CD4-positive, alpha-beta T cell (primary cell): ENCODE data around the gene PI4KA. TPM values are rescaled to one million over a fixed set of nuclear protein-coding genes. Genes with fewer than 3 reads are reported as not detected.

Experiments used
- ATAC-seq: fragments of 200-7000 bp; cut with Tn5 transposase; one replicate; pipeline ENCODE4 v1.10.0; 2022; ENCODE audit warnings: mild to moderate bottlenecking; ENCODE audit not compliant: poor library complexity
- CTCF ChIA-PET: fragments of 350-600 bp; sonication (Branson Sonifier 250); formaldehyde crosslinking; loops from one replicate; lab custom pipeline; 2021; ENCODE audit warnings: antibody characterized with exemption, inconsistent platforms; lab: Charles Lee
- POLR2A ChIA-PET: fragments of 350-600 bp; sonication (Branson Sonifier 250); formaldehyde crosslinking; loops from one replicate; lab custom pipeline; 2021; ENCODE audit warnings: antibody characterized with exemption, inconsistent platforms; lab: Charles Lee
- DNase-seq, 14 experiments: peaks; one replicate each; pipeline ENCODE4 v3.0.0-alpha.2; 2013 to 2020; ENCODE audit warnings: mixed read lengths in 2 of 14
- H3K27ac ChIP-seq, 2 donors: one replicate each; pipeline versions ENCODE4 v1.5.1 to v1.7.0; 2013; ENCODE audit warnings: low read length in 2 of 2, low read depth in 1 of 2, mild to moderate bottlenecking in 1 of 2
- H3K27me3 ChIP-seq, 2 experiments: 1 replicate in 1 of 2; 2 replicates in 1 of 2; pipeline versions ENCODE4 v1.6.1 to v1.7.0; 2013; ENCODE audit warnings: low read length in 2 of 2, control low read depth in 1 of 2, mild to moderate bottlenecking in 1 of 2, moderate library complexity in 1 of 2; ENCODE audit not compliant: insufficient read depth in 2 of 2, control insufficient read depth in 1 of 2
- H3K36me3 ChIP-seq: one replicate; pipeline ENCODE4 v1.6.1; 2013; ENCODE audit warnings: low read length, control low read depth; ENCODE audit not compliant: insufficient read depth
- H3K4me1 ChIP-seq: one replicate; pipeline ENCODE4 v1.6.1; 2013; ENCODE audit warnings: low read length, control low read depth; ENCODE audit not compliant: insufficient read depth
- H3K4me3 ChIP-seq: one replicate; pipeline ENCODE4 v1.5.1; 2013; ENCODE audit warnings: mild to moderate bottlenecking, low read length, moderate library complexity
- H3K9me3 ChIP-seq, 2 experiments: 1 replicate in 1 of 2; 2 replicates in 1 of 2; pipeline versions ENCODE4 v1.6.1 to v1.7.0; 2013; ENCODE audit warnings: low read length in 2 of 2, mild to moderate bottlenecking in 2 of 2, control low read depth in 1 of 2, moderate library complexity in 1 of 2; ENCODE audit not compliant: control insufficient read depth in 1 of 2, insufficient read depth in 1 of 2
- H3K27ac Mint-ChIP-seq: one replicate; pipeline ENCODE4 v1.8.0; 2020; ENCODE audit warnings: mixed read lengths
- H3K27me3 Mint-ChIP-seq: one replicate; pipeline ENCODE4 v1.8.0; 2021; ENCODE audit warnings: mixed read lengths
- H3K36me3 Mint-ChIP-seq: one replicate; pipeline ENCODE4 v1.8.0; 2021; ENCODE audit warnings: low read depth, mixed read lengths
- H3K4me1 Mint-ChIP-seq: one replicate; pipeline ENCODE4 v1.8.0; 2021; ENCODE audit warnings: low read depth, mixed read lengths
- H3K4me3 Mint-ChIP-seq: one replicate; pipeline ENCODE4 v1.8.0; 2020; ENCODE audit warnings: mild to moderate bottlenecking, mixed read lengths
- H3K9me3 Mint-ChIP-seq: one replicate; pipeline ENCODE4 v1.8.0; 2020; ENCODE audit warnings: mixed read lengths
- intact Hi-C, 2 experiments: fragments of 100-400 bp; cut with DNase I in 1 of 2; cut with micrococcal nuclease in 1 of 2; formaldehyde crosslinking; loops; one replicate each; pipeline versions ENCODE4 v1.15.1 to v1.9.0; 2023 to 2025; cut with DNase I, micrococcal nuclease
- total RNA-seq, 174 experiments: library from RNA in 2 of 174; stranded (reverse) in 2 of 174; gene quantifications; one replicate each; pipeline ENCODE4 v1.2.3 and lab custom pipeline; 2021 to 2026
- TF ChIP-seq, protein P1 (sequence below): fragments of 200-600 bp; IDR thresholded peaks from one replicate; pipeline ENCODE4 v1.8.0; 2022; ENCODE audit warnings: antibody characterized with exemption, mild to moderate bottlenecking

Gene PI4KA
- total RNA-seq, 2 experiments from 2014 or later, result 137 to 146 TPM

- Mint-ChIP-seq H3K27ac (no peak overlapping the region), H3K4me3 (no peak overlapping the region), H3K36me3 (peaks cover 81% of the 10 kb centered on the region), H3K4me1 (no peaks in the 10 kb centered on the region), H3K27me3 (no peaks in the 10 kb centered on the region), H3K9me3 (no peaks in the 10 kb centered on the region)
- ATAC-seq (no peak), DNase-seq (peak in 2 of 14 experiments; percentile 20 to 37)
- intact Hi-C loops, result no loop called here
- Histone ChIP-seq H3K36me3 (peaks cover 86% of the 10 kb centered on the region), H3K9me3 (no peaks in the 10 kb centered on the region), H3K4me1 (no peaks in the 10 kb centered on the region), H3K27me3 (no peaks in the 10 kb centered on the region), H3K27ac (no peak overlapping the region), H3K4me3 (no peak overlapping the region)
- TF ChIP-seq, protein P1, sequence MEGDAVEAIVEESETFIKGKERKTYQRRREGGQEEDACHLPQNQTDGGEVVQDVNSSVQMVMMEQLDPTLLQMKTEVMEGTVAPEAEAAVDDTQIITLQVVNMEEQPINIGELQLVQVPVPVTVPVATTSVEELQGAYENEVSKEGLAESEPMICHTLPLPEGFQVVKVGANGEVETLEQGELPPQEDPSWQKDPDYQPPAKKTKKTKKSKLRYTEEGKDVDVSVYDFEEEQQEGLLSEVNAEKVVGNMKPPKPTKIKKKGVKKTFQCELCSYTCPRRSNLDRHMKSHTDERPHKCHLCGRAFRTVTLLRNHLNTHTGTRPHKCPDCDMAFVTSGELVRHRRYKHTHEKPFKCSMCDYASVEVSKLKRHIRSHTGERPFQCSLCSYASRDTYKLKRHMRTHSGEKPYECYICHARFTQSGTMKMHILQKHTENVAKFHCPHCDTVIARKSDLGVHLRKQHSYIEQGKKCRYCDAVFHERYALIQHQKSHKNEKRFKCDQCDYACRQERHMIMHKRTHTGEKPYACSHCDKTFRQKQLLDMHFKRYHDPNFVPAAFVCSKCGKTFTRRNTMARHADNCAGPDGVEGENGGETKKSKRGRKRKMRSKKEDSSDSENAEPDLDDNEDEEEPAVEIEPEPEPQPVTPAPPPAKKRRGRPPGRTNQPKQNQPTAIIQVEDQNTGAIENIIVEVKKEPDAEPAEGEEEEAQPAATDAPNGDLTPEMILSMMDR, result no peak
- CTCF ChIA-PET, result no interaction called here
- POLR2A ChIA-PET, result no interaction called here
These were observed 109.7 kb downstream of the PI4KA start for GRCh38 chr22:20748731-20749428.

DNA sequence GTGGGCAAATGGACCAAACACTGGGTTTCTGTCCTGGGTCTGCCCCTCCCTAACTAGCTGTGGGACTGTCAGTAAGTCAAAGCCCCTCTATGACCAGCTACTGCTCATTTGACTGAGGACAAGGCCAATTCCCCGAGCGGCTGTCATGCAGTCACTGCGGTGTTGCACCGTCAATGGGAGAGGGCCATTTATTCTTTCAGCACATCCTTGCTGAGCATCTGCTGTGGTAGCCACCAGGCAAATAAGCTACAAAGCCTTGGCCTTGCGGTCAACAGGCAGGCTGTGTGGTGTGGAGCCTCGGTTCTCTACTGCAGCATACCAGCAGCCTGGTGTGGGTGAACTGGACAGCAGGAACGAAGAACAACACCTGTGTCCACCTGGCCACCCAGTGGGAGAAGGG, 110.5 kb downstream of the PI4KA start:
- POLR2A ChIA-PET, result no interaction called here
- H3K27ac ChIP-seq, result no peak overlapping the region

GRCh38 chr22:20747223-20747622, 111.4 kb downstream of the PI4KA start:
- no peak for DNase-seq
- ATAC-seq, result no peak
- Histone ChIP-seq H3K27ac (no peak overlapping the region), H3K4me3 (no peak overlapping the region), H3K4me1 (no peaks in the 10 kb centered on the region), H3K9me3 (no peaks in the 10 kb centered on the region), H3K36me3 (peaks cover 85% of the 10 kb centered on the region), H3K27me3 (no peaks in the 10 kb centered on the region)
- no peaks in the 10 kb centered on the region for H3K9me3 Mint-ChIP-seq
- TF ChIP-seq, protein P1, result no peak
- H3K27ac Mint-ChIP-seq, result no peak overlapping the region
- no peak overlapping the region for H3K4me3 Mint-ChIP-seq
- POLR2A ChIA-PET, result no interaction called here
- H3K27me3 Mint-ChIP-seq, result no peaks in the 10 kb centered on the region
- CTCF ChIA-PET, result no interaction called here
- no peaks in the 10 kb centered on the region for H3K4me1 Mint-ChIP-seq
- H3K36me3 Mint-ChIP-seq, result peaks cover 73% of the 10 kb centered on the region
- intact Hi-C loops, result no loop called here

More for the DNA sequence above, 110.5 kb downstream of the PI4KA start:
- Mint-ChIP-seq H3K36me3 (peaks cover 73% of the 10 kb centered on the region), H3K27ac (no peak overlapping the region), H3K27me3 (no peaks in the 10 kb centered on the region), H3K4me1 (no peaks in the 10 kb centered on the region), H3K9me3 (no peaks in the 10 kb centered on the region), H3K4me3 (no peak overlapping the region)
- Histone ChIP-seq H3K4me3 (no peak overlapping the region), H3K36me3 (peaks cover 86% of the 10 kb centered on the region), H3K27me3 (no peaks in the 10 kb centered on the region), H3K4me1 (no peaks in the 10 kb centered on the region), H3K9me3 (no peaks in the 10 kb centered on the region)
- CTCF ChIA-PET, result no interaction called here
- TF ChIP-seq, protein P1, result no peak
- no peak for ATAC-seq
- DNase-seq, result no peak
- intact Hi-C loops, result no loop called here
